ENCODE measurements around the gene FAM193B. TPM values are rescaled to one million over a fixed set of nuclear protein-coding genes. Genes with fewer than 3 reads are reported as not detected.

Gene FAM193B
- total and polyA plus RNA-seq, 4 donors, result 49.0 to 139 (median 81.4) TPM

- peaks cover 0 to 6% (median 0%) of the 10 kb centered on the region in 4 donors for H3K36me3 ChIP-seq (ENCODE audit: control insufficient read depth in 4 of 4, insufficient read depth in 4 of 4, low read length in 4 of 4)
- 61 to 68% methylated on average over 9 of the region's 9 CpGs for WGBS, 2 donors
- no peak overlapping the region for H3K9ac ChIP-seq (ENCODE audit: insufficient read depth in 1 of 2, low read length in 2 of 2)
- H3K27ac ChIP-seq (ENCODE audit: low read depth in 1 of 2, low read length in 1 of 2), result no peak overlapping the region
- no peak overlapping the region for H3K4me3 ChIP-seq
- no peaks in the 10 kb centered on the region for H3K9me3 ChIP-seq (ENCODE audit: control insufficient read depth in 4 of 4, insufficient read depth in 3 of 4, low read length in 3 of 4)
- TF ChIP-seq, protein P1, sequence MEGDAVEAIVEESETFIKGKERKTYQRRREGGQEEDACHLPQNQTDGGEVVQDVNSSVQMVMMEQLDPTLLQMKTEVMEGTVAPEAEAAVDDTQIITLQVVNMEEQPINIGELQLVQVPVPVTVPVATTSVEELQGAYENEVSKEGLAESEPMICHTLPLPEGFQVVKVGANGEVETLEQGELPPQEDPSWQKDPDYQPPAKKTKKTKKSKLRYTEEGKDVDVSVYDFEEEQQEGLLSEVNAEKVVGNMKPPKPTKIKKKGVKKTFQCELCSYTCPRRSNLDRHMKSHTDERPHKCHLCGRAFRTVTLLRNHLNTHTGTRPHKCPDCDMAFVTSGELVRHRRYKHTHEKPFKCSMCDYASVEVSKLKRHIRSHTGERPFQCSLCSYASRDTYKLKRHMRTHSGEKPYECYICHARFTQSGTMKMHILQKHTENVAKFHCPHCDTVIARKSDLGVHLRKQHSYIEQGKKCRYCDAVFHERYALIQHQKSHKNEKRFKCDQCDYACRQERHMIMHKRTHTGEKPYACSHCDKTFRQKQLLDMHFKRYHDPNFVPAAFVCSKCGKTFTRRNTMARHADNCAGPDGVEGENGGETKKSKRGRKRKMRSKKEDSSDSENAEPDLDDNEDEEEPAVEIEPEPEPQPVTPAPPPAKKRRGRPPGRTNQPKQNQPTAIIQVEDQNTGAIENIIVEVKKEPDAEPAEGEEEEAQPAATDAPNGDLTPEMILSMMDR (IDR thresholded peaks at IDR 0.05; ENCODE audit: control extremely low read depth, extremely low read depth), result no peak
- peaks cover 0 to 19% (median 4%) of the 10 kb centered on the region in 5 donors for H3K4me1 ChIP-seq (ENCODE audit: control insufficient read depth in 5 of 5, insufficient read depth in 5 of 5, low read length in 5 of 5)
- DNase-seq (no peak), ATAC-seq (ENCODE audit: insufficient read depth, low FRiP score) (no peak)
- H3K27me3 ChIP-seq (ENCODE audit: control insufficient read depth in 3 of 3, insufficient read depth in 3 of 3, low read length in 2 of 3), result no peaks in the 10 kb centered on the region
Observed at GRCh38 chr5:177501874-177502678, 52.3 kb downstream of the FAM193B start.

- peak; percentile 90 to 92 (median 91) for DNase-seq
- H3K4me3 ChIP-seq, result no peak overlapping the region
- no peak for ATAC-seq (ENCODE audit: insufficient read depth, low FRiP score)
- H3K4me1 ChIP-seq (ENCODE audit: control insufficient read depth in 5 of 5, insufficient read depth in 5 of 5, low read length in 5 of 5), result peaks cover 0 to 26% (median 7%) of the 10 kb centered on the region in 5 donors
- peak overlapping the region in 1 of 2 donors; percentile 15 for H3K9ac ChIP-seq (ENCODE audit: insufficient read depth in 1 of 2, low read length in 2 of 2)
- 19 to 21% methylated on average over 10 of the region's 10 CpGs for WGBS, 2 donors
- H3K9me3 ChIP-seq (ENCODE audit: control insufficient read depth in 4 of 4, insufficient read depth in 3 of 4, low read length in 3 of 4), result no peaks in the 10 kb centered on the region
- no peak overlapping the region for H3K27ac ChIP-seq (ENCODE audit: low read depth in 1 of 2, low read length in 1 of 2)
- no peaks in the 10 kb centered on the region for H3K27me3 ChIP-seq (ENCODE audit: control insufficient read depth in 3 of 3, insufficient read depth in 3 of 3, low read length in 2 of 3)
- H3K36me3 ChIP-seq (ENCODE audit: control insufficient read depth in 4 of 4, insufficient read depth in 4 of 4, low read length in 4 of 4), result peaks cover 0 to 6% (median 0%) of the 10 kb centered on the region in 4 donors
- TF ChIP-seq, protein P1 (IDR thresholded peaks at IDR 0.05; ENCODE audit: control extremely low read depth, extremely low read depth), result peak; percentile 80
Observed at GRCh38 chr5:177500685-177501522, 53.5 kb downstream of the FAM193B start.

DNA sequence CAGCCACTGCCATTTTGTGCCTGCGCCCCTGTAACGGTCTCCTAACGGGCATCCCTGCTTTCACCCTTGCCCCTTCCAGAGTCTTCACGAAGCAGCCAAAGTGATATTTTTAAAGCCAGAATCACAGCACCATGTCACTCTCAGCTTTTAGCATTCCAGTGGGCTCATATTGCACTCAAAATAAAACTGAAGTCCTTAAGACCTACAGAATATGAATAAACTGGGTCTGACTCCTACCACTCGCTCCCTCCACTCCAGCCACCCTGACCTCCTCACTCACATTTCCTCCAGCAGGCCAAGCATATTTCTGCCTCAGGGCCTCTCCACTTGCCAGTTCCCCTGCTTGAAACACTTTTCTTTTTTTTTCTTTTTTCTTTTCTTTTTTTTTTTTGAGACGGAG lies 54.5 kb downstream of the FAM193B start:
- DNase-seq, result no peak
- H3K4me1 ChIP-seq (ENCODE audit: control insufficient read depth in 5 of 5, insufficient read depth in 5 of 5, low read length in 5 of 5), result peaks cover 6 to 36% (median 14%) of the 10 kb centered on the region in 5 donors

More for the DNA sequence above, 54.5 kb downstream of the FAM193B start:
- H3K36me3 ChIP-seq (ENCODE audit: control insufficient read depth in 4 of 4, insufficient read depth in 4 of 4, low read length in 4 of 4), result peaks cover 0 to 3% (median 0%) of the 10 kb centered on the region in 4 donors
- H3K9ac ChIP-seq (ENCODE audit: insufficient read depth in 1 of 2, low read length in 2 of 2), result no peak overlapping the region
- H3K27ac ChIP-seq (ENCODE audit: low read depth in 1 of 2, low read length in 1 of 2), result no peak overlapping the region
- H3K27me3 ChIP-seq (ENCODE audit: control insufficient read depth in 3 of 3, insufficient read depth in 3 of 3, low read length in 2 of 3), result no peaks in the 10 kb centered on the region
- WGBS, 2 donors, result 72 to 87% methylated on average over 6 of the region's 6 CpGs
- no peak overlapping the region for H3K4me3 ChIP-seq
- TF ChIP-seq, protein P1 (IDR thresholded peaks at IDR 0.05; ENCODE audit: control extremely low read depth, extremely low read depth), result no peak
- no peak for ATAC-seq (ENCODE audit: insufficient read depth, low FRiP score)
- H3K9me3 ChIP-seq (ENCODE audit: control insufficient read depth in 4 of 4, insufficient read depth in 3 of 4, low read length in 3 of 4), result no peaks in the 10 kb centered on the region

All from lung (tissue), 12 donors.